ENCODE data around the gene PFKFB2.

DNA sequence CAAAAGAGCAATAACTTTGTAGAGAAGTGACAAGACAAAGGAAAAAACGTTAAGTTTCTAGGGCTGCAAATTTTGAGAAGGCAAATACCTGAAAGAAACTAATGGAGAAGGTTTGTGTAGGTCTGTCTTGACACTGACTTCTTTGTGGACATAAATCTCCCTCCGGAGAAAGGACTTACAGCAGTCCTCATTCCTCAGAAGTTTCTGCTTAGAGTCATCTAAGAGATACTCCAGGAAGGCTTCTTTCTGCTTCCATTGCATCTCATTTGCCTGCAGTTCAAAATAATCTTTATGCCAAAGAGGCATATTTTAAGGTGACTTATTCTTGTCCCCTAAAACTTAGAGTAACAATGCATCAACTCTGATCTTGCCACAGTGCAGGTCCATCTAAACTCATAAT, 31.2 kb downstream of the PFKFB2 start:
- TF ChIP-seq, protein P1, sequence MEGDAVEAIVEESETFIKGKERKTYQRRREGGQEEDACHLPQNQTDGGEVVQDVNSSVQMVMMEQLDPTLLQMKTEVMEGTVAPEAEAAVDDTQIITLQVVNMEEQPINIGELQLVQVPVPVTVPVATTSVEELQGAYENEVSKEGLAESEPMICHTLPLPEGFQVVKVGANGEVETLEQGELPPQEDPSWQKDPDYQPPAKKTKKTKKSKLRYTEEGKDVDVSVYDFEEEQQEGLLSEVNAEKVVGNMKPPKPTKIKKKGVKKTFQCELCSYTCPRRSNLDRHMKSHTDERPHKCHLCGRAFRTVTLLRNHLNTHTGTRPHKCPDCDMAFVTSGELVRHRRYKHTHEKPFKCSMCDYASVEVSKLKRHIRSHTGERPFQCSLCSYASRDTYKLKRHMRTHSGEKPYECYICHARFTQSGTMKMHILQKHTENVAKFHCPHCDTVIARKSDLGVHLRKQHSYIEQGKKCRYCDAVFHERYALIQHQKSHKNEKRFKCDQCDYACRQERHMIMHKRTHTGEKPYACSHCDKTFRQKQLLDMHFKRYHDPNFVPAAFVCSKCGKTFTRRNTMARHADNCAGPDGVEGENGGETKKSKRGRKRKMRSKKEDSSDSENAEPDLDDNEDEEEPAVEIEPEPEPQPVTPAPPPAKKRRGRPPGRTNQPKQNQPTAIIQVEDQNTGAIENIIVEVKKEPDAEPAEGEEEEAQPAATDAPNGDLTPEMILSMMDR (IDR thresholded peaks at IDR 0.05), result no peak
- TF ChIP-seq TCF7L2 (IDR thresholded peaks at IDR 0.05; ENCODE audit: low read depth, low read length) (no peak), SIN3A (IDR thresholded peaks at IDR 0.05; ENCODE audit: borderline replicate concordance, insufficient read depth, low read depth, low read length) (no peak), POLR2AphosphoS5 (IDR thresholded peaks at IDR 0.05; ENCODE audit: low read depth, low read length) (no peak)
- TF ChIP-seq, protein P2, sequence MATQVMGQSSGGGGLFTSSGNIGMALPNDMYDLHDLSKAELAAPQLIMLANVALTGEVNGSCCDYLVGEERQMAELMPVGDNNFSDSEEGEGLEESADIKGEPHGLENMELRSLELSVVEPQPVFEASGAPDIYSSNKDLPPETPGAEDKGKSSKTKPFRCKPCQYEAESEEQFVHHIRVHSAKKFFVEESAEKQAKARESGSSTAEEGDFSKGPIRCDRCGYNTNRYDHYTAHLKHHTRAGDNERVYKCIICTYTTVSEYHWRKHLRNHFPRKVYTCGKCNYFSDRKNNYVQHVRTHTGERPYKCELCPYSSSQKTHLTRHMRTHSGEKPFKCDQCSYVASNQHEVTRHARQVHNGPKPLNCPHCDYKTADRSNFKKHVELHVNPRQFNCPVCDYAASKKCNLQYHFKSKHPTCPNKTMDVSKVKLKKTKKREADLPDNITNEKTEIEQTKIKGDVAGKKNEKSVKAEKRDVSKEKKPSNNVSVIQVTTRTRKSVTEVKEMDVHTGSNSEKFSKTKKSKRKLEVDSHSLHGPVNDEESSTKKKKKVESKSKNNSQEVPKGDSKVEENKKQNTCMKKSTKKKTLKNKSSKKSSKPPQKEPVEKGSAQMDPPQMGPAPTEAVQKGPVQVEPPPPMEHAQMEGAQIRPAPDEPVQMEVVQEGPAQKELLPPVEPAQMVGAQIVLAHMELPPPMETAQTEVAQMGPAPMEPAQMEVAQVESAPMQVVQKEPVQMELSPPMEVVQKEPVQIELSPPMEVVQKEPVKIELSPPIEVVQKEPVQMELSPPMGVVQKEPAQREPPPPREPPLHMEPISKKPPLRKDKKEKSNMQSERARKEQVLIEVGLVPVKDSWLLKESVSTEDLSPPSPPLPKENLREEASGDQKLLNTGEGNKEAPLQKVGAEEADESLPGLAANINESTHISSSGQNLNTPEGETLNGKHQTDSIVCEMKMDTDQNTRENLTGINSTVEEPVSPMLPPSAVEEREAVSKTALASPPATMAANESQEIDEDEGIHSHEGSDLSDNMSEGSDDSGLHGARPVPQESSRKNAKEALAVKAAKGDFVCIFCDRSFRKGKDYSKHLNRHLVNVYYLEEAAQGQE (IDR thresholded peaks at IDR 0.05; ENCODE audit: insufficient read depth in 1 of 2, low read depth in 2 of 2, low read length in 1 of 2), result no peak
